GM18951 (cell line): ENCODE data around the gene MED14.
A peak's percentile ranks its signal among the peaks of the same experiment; 100 is the strongest.

Experiments
- POLR2A ChIP-seq: IDR thresholded peaks from 4 replicates; pipeline ENCODE4 v1.6.1; 2011; ENCODE audit warnings: mild to moderate bottlenecking; ENCODE audit not compliant: insufficient read length, insufficient read depth; ENCODE audit errors: extremely low read depth
- in situ Hi-C: fragments of 300-500 bp; cut with MboI; formaldehyde crosslinking; loops from one replicate; pipeline ENCODE4 v1.12.0; 2022; ENCODE audit warnings: low sequenced_read_pairs, mixed read lengths, inconsistent platforms; ENCODE audit not compliant: unreplicated experiment

MED14 gene

DNA sequence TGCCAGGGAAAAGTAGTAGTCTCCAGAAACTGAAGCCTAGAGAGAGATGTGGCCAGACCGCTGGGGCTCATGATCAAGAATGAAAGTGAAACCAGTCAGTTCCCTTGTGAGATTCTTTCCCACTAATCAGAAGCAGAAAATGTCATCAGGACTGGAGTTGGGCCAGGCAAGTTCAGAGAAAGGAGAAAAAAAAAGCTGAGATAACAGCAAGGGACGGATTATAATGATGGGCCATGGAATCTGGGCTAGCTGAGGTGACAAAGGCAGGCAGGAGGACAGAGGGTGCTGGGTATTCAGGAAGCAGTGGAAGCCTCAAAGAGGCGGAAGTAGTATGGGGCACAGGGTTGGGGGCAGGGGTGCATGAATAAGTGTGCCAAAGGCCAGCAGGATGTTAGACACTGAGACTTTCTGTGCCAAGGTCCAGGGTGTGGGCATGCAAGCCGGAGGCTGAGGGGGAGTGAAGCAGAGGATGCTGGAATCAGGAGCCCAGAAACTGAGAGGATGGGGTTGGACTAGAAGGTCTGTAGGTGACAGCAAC is 90.5 kb downstream of the MED14 start:
- peak; percentile 38 for TF ChIP-seq POLR2A
- in situ Hi-C loops: loop anchor here (10.0 kb wide), 1 partner anchor 840 kb away; no protein-coding TSS in a partner anchor

DNA sequence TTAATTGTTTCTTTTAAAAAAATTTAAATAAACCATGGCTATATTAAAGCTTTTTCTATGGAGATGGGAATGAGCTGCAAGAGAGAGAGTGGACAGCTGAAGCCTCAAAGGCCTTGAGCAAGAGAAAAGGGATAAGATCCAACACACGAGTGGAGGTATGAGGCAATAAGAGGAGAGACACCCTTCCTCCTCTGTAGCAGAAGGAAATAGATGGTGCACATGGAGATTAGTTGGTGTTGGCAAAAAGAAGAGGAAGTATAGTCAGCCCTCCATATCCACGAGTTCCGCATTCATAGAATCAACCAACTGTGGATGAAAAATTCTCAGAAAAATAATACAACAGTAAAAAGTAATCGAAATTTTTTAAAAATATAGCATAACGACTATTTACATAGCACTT is 91.2 kb downstream of the MED14 start:
- TF ChIP-seq POLR2A: no peak
- in situ Hi-C loops: loop anchor here (10.0 kb wide), 1 partner anchor 839 kb away; no protein-coding TSS in a partner anchor

DNA sequence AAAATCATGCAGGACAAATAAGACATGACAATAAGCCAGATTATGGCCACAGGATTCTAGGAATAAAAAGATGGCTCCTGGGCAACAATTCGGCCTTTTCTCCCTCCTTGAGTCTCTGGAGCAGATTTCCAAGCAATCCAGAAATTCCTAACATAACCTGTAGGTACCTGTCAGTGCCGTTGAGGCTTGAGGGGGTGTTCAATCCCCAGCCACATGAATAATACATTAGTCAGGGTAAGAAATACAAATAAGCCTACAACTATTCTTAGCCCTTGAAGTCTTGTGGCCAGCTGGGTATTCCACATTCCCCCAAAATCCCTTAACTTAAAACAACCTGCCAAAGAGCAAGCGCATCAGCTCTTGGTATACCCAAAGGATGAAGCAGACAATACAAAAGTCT is 97.7 kb downstream of the MED14 start:
- in situ Hi-C loops: no loop called here
- TF ChIP-seq POLR2A: no peak

DNA sequence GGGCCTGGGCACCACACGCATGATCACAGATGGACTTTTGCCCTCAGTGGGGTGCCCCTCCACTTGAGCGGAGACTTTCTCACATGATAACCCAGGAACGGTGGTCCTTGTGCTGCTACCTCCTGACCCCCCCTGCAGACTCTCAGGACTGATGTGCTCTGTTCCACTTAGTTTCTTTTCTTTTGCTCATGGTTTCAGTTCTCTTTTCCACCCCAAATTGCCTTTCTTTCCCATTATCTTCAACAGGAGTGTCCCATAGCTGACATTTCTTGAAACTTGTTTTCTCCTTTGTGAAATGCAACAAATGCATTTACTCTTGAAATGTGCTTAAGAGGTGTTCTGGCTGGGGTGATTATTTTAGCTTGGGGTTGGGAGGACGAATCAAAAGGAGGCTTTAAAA is 103.1 kb downstream of the MED14 start:
- TF ChIP-seq POLR2A: no peak
- in situ Hi-C loops: no loop called here

DNA sequence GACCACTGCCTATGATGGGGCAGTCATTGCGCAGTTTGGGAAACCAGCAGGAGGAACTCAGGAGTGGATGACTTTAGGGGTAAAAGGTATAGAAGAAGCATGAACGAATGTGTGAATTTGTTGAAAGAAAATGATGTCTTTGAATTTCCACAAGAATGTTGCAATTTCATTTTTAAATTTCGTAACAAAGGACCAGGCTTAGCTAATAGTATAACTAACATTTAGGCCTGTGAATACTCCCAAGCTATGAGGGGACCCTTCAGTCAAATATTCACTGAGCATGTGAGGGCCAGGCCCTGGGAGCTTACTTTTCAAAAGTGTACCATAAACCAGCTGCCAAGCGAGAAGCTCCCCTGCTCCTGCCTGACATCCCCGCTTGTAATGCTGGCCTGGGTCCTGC is 106.8 kb downstream of the MED14 start:
- TF ChIP-seq POLR2A: no peak

DNA sequence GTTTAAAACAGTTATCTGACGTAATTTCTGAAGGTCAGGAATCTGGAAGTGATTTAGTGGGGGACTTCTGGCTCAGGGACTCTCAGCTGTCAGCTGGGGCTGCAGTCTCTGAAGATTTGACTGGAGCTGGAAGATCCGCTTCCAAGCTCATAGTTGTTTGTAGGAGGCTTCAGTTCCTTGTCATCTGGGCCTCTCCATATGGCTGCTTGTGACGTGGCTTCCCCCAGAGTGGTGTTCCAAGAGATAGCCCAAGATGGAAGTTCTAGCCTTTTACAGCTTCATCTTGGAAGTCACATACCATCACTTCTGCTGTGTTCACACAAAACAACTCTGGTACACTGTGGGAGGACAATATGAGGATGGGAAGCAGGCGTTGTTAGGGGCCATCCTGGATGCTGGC is 110.0 kb downstream of the MED14 start:
- in situ Hi-C loops: no loop called here
- TF ChIP-seq POLR2A: no peak

More for the DNA sequence above, 106.8 kb downstream of the MED14 start:
- in situ Hi-C loops: no loop called here

- in situ Hi-C loops: no loop called here
- TF ChIP-seq POLR2A: no peak
Observed at GRCh38 chrX:40623665-40624064, 111.7 kb downstream of the MED14 start.

GRCh38 chrX:40623139-40623536 is 112.2 kb downstream of the MED14 start, which contains the start of gene MPC1L:
Gene MPC1L (plus strand): TSS chrX:40623428. CDS start chrX:40623566, 138 bp downstream.
- in situ Hi-C loops: no loop called here
- no peak for TF ChIP-seq POLR2A

GRCh38 chrX:40622479-40623138 is 112.7 kb downstream of the MED14 start:
- in situ Hi-C loops: no loop called here
- TF ChIP-seq POLR2A: no peak

GRCh38 chrX:40617566-40617965 is 117.8 kb downstream of the MED14 start:
- in situ Hi-C loops: no loop called here

GRCh38 chrX:40615976-40616375 is 119.4 kb downstream of the MED14 start:
- in situ Hi-C loops: no loop called here

More at GRCh38 chrX:40617566-40617965, 117.8 kb downstream of the MED14 start:
- no peak for TF ChIP-seq POLR2A

GRCh38 chrX:40612511-40612910 is 122.8 kb downstream of the MED14 start:
- in situ Hi-C loops: no loop called here
- no peak for TF ChIP-seq POLR2A

More at GRCh38 chrX:40615976-40616375, 119.4 kb downstream of the MED14 start:
- no peak for TF ChIP-seq POLR2A

GRCh38 chrX:40607381-40607780 is 128.0 kb downstream of the MED14 start:
- in situ Hi-C loops: no loop called here

GRCh38 chrX:40603446-40603845 is 131.9 kb downstream of the MED14 start:
- in situ Hi-C loops: no loop called here
- no peak for TF ChIP-seq POLR2A

More at GRCh38 chrX:40607381-40607780, 128.0 kb downstream of the MED14 start:
- TF ChIP-seq POLR2A: no peak
